HAP-1 (cell line): ENCODE results near the gene METTL25B.

Experiments used
- DNase-seq, 2 experiments: peaks; one replicate each; pipeline ENCODE4 v3.0.0-alpha.2; 2016 to 2020; ENCODE audit warnings: low spot score in 2 of 2
- H3K27me3 ChIP-seq: fragments of 250-450 bp; sonication (Bioruptor Pico); 2 replicates; pipeline ENCODE4 v1.5.1; 2020; ENCODE audit warnings: low read depth, mild to moderate bottlenecking, moderate library complexity
- H3K36me3 ChIP-seq: fragments of 250-450 bp; sonication (Bioruptor Pico); replicated peaks from 2 replicates; pipeline ENCODE4 v1.5.1; 2020; ENCODE audit warnings: mild to moderate bottlenecking
- H3K4me1 ChIP-seq: fragments of 250-450 bp; sonication (Bioruptor Pico); 2 replicates; pipeline ENCODE4 v1.5.1; 2020; ENCODE audit warnings: mild to moderate bottlenecking
- H3K4me3 ChIP-seq: fragments of 250-450 bp; sonication (Bioruptor Pico); 2 replicates; pipeline ENCODE4 v1.5.1; 2020; ENCODE audit warnings: mild to moderate bottlenecking, moderate library complexity
- H3K9me3 ChIP-seq: fragments of 250-450 bp; sonication (Bioruptor Pico); 2 replicates; pipeline ENCODE4 v1.5.1; 2020; ENCODE audit warnings: mild to moderate bottlenecking, moderate library complexity
- in situ Hi-C: fragments of 300-500 bp; cut with MboI; formaldehyde crosslinking; loops from 3 replicates; pipeline ENCODE4 v1.14.3; 2020; ENCODE audit warnings: low sequenced_read_pairs, inconsistent platforms, mixed read lengths

Gene METTL25B

DNA sequence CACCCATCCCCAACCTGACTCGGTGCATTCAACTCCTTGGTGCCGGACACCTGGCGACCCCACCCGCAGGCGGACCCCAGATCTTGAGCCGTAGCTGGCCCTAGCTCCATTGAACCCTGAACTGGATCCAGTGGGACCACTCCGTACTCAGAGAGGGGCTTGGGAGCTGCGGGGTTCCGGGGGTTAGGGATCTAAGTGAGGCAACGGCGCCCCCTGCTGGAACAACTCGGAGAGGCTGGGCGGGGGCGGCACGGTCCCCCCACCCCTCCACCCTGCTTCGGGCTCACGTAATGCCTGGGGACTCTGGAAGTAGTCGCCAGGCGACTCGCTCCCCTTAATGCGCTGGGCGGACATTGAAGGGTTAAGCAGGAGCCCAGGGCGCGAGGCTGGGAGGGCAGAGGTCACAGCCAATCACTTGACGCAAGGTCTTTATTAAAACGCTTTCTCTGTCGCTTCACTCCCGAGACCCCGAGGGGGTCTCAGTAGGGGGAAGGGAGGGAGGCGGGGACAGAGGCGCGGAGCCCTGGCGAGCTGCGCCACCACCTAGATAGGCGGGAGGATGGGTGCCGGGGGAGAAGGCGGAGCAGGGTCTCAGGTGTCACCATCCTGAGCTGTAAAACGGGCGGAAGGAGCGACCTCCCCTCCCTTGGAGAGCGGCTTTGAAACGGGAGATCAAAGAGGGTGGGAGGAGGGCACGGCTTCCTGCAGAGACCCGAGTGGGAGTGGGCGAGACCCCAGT, 22.2 kb upstream of the METTL25B start:
- in situ Hi-C loops, result no loop called here
- peak; percentile 74 to 93 for DNase-seq

DNA sequence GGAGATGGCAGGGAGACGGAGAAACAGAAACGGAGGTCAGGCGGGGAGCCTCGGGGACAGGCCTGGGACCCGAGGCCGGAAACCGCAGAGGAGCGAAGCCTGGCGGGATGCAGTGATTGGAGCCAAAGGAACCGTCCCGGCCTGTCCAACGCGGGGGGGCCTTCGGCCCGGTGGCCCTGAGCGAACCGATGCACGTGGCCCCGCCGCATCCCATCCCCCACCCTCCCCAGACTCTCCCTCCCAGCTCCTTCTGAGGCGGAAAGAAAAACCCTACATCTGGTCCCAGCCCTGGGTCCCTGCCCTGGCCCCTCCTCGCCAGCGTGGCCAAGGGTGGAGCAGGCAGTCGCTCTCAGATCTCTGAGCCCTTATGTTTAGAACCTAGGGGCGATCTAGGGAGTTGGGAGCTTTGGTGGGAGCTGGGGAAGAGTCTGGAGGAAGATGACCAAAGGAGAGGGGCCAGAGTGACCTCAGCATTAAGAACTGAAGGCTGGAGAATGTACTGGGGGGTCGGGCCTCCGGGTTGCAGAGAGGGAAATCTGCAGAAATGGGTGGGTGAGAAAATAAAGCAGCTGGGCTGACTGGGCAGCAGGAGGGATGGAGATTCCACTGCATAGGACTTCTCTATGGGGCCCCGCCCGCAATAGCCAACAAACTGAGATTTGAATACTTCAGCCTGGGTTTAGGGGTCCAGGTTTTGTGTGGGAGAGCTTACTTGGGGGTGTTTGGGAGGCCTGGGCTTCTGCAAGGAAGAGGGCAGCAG, 21.4 kb upstream of the METTL25B start:
- Histone ChIP-seq H3K4me1 (peaks cover 28% of the 10 kb centered on the region), H3K4me3 (peak overlapping the region; percentile 46), H3K9me3 (no peaks in the 10 kb centered on the region), H3K36me3 (no peaks in the 10 kb centered on the region), H3K27me3 (no peaks in the 10 kb centered on the region)
- peak; percentile 29 to 73 for DNase-seq
- in situ Hi-C loops, result no loop called here

More for the DNA sequence above, 22.2 kb upstream of the METTL25B start:
- Histone ChIP-seq H3K4me1 (peaks cover 28% of the 10 kb centered on the region), H3K4me3 (peak overlapping the region; percentile 46), H3K9me3 (no peaks in the 10 kb centered on the region), H3K36me3 (no peaks in the 10 kb centered on the region), H3K27me3 (no peaks in the 10 kb centered on the region)

DNA sequence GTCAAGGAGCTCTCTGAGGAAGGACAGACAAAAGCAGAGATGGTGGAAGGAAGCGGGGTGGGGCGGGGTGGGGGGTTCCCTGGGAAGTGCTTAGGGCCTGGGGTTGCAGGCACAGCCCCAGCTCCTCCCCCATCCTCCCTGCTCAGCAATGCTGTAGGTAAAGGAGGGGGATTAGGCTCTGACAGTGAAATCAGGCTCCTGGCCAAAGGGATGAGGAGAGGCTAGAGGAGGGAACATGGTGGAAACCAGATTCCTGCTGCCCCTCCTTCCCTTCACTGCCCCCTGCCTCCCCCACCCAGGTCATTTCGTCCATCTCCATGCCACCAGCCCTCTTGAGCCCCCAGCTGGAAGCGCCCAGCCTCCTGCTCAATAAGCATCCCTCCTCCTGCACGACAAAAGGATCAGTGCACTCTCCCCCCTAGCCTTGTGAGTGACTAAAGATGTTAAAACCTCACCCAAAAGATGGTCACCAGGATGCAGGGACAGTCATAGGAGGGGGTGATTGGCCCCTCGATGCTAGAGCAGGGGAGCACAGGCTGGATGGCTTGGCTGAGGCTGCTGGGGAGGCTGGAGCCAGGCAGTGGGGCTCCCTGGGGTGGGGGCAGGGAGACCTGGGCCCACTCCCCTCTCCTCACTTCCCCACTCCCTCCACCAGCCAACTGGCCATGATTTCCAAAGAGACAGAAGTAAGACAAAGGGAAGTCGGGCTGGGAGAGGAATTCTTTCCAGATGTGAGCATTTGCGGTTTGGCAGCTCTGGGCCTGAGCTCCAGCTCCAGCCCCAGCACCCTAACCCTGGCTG, 20.7 kb upstream of the METTL25B start:
- no peak overlapping the region for H3K4me3 ChIP-seq
- peaks cover 28% of the 10 kb centered on the region for H3K4me1 ChIP-seq
- H3K27me3 ChIP-seq, result no peaks in the 10 kb centered on the region
- DNase-seq, result no peak
- no peaks in the 10 kb centered on the region for H3K9me3 ChIP-seq
- in situ Hi-C loops, result no loop called here
- no peaks in the 10 kb centered on the region for H3K36me3 ChIP-seq

DNA sequence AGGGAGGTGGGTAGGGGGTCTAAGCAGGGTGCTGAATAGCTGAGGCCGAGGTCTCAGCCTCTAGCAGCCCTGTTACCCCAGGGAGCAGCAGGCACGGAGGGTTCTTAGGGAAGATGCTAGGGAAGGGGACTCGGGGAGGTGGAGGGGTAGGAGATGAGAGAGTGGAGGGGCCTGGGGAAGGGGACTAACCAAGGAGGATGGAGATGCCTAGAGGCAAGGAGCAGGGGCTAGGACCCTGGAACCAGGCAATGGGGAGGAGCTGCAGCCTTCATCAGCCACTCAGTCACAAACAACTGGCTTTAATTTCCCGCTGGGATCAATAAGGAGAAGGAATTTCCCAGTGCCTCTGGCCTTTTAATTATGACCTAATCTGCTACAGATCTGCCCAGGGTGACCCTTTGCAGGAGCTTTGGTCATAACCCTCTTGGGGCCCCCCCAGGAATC, 20.0 kb upstream of the METTL25B start:
- no peaks in the 10 kb centered on the region for H3K9me3 ChIP-seq
- peaks cover 28% of the 10 kb centered on the region for H3K4me1 ChIP-seq
- H3K27me3 ChIP-seq, result no peaks in the 10 kb centered on the region
- DNase-seq, result no peak
- in situ Hi-C loops, result no loop called here
- H3K36me3 ChIP-seq, result no peaks in the 10 kb centered on the region
- no peak overlapping the region for H3K4me3 ChIP-seq

DNA sequence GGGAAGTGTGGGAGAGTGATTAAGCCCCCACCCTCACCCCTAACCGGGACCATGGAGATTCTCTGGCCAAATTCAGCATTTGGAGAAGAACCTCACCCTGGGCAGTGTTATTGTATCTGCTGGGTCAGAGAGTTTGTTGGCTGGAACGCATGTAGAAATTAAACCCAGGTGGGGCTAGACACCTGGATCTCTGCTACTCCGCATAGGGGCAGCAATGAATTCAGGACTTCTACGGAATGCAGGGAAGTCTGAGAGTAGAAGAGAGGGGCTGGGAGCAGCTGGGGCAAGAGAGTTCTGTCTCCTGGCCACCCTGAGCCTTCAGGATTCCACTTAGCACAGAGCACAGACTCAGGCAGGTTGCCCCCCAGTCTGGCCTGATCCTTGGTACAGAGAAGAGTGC, 19.2 kb upstream of the METTL25B start:
- no peaks in the 10 kb centered on the region for H3K36me3 ChIP-seq
- H3K9me3 ChIP-seq, result no peaks in the 10 kb centered on the region
- DNase-seq, result no peak
- H3K27me3 ChIP-seq, result no peaks in the 10 kb centered on the region
- peaks cover 28% of the 10 kb centered on the region for H3K4me1 ChIP-seq
- in situ Hi-C loops, result no loop called here
- no peak overlapping the region for H3K4me3 ChIP-seq

DNA sequence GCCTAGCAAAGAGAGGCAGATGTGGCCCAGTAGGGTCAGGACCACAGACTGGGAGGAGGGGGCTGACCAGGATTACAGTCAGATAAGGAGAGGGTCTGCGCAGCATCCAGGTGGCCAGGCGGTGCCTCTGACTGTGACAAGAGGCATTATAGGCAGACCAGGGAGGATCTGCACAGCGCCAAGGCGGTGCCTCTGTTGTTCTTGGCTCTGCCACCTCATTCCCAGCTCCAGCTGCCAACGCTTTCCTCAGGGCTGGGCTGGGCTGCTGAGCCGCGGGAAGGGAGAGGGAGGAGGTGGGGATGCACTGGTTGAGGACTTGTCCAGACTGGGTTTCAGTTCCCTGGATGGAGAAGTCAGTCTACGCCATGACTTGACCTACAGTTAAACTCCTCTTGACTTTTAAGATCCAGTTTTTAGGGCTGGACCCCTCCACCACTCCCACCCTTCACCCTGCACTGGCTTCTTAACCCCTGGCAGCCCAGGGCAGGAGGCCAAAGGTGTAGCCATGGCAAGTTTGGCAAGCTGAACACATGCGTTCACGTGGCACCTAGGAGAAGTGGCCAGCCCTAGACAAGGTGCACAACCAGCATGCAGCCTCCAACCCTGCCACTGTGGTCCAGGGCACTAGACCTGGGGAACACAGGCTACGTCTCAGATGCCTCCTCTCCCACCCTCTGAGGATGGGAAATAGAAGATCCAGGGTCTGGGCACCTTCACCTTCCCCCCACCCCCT, 18.3 kb upstream of the METTL25B start:
- Histone ChIP-seq H3K27me3 (no peaks in the 10 kb centered on the region), H3K9me3 (no peaks in the 10 kb centered on the region), H3K36me3 (no peaks in the 10 kb centered on the region), H3K4me1 (peaks cover 27% of the 10 kb centered on the region), H3K4me3 (no peak overlapping the region)
- no peak for DNase-seq
- in situ Hi-C loops, result no loop called here

DNA sequence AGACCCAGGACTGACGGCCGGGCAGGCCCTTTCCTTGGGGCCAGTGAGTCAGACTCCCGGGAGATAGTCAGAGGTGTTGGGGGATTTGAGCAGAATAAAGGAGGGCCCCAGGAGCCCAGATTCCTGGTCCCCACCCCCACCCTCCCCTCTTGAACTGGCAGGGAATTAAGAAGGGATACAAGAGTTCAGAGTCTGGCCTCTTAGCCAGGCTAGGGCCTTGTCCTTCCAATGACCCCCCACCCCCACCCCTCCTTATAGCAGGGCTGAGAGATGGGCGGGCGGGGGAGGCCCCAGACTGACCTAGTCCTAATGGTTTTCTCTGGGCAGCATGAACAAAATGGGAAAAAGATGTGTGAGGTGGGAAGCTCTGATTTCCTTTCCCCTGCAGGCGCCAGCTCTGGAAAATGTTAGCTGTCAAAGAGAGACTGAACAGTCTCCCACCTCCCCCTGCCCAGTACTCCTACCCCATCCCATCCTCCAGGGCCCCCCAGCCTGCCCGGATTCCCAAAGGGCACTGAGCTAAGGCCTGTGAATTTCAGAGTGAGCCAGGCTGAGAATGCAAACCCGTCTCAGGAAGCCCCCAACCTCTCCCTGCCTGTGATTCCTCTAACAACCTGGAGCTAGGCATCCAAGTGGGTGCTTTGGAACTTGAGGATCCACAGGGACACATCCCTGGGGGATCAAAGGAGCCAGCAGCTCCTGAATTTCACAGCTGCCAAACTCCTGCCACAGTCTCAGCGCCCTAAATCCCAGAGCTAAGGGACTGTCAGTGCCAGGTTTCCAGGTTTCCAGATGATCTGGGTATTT, 17.1 kb upstream of the METTL25B start:
- Histone ChIP-seq H3K36me3 (no peaks in the 10 kb centered on the region), H3K4me3 (no peak overlapping the region), H3K9me3 (no peaks in the 10 kb centered on the region), H3K4me1 (peaks cover 19% of the 10 kb centered on the region), H3K27me3 (no peaks in the 10 kb centered on the region)
- in situ Hi-C loops, result no loop called here
- no peak for DNase-seq

DNA sequence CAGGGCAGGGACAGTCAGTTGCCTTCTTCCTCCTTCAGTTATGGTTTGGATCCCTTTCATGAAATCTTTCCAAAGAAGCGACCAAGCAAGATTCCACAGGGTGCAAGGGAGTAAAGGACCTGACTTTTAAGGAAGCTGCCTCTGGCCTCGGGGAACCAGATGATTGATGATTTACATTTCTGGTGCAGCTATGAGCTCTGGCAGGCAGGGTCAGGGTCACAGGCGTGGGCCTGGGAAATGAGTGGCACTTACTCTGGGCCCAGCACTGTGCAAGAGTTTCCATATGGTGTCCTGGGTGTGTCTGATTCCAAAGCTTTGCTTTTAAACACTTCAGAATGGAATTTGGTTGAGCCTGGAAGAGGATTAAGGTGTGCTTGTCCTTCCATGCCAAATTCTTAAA, 15.6 kb upstream of the METTL25B start:
- H3K4me1 ChIP-seq, result peaks cover 5% of the 10 kb centered on the region
- no peak overlapping the region for H3K4me3 ChIP-seq
- in situ Hi-C loops, result no loop called here

DNA sequence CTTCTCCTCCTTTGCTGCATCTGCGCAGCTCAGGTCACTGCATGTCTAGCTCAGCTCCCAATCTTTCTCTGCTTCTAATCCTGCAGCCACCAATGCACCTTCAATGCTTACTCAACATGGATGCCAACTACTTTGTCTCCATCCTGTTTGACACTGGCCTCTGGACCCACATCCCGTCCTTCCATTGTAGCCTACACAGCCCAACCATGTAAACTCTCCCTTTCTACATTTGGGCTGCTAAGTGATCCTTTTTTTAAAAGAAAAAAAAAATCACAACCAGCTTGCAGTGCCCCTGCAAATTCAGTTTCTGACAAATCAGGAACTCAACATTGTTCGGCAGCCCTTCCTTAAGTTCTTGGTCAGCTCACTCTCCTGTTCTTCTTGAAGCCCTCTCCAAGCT, 13.4 kb upstream of the METTL25B start:
- Histone ChIP-seq H3K9me3 (no peaks in the 10 kb centered on the region), H3K4me1 (no peaks in the 10 kb centered on the region), H3K36me3 (no peaks in the 10 kb centered on the region), H3K4me3 (no peak overlapping the region), H3K27me3 (no peaks in the 10 kb centered on the region)
- DNase-seq, result no peak
- in situ Hi-C loops, result no loop called here

More for the DNA sequence above, 15.6 kb upstream of the METTL25B start:
- Histone ChIP-seq H3K9me3 (no peaks in the 10 kb centered on the region), H3K36me3 (no peaks in the 10 kb centered on the region), H3K27me3 (no peaks in the 10 kb centered on the region)
- no peak for DNase-seq

DNA sequence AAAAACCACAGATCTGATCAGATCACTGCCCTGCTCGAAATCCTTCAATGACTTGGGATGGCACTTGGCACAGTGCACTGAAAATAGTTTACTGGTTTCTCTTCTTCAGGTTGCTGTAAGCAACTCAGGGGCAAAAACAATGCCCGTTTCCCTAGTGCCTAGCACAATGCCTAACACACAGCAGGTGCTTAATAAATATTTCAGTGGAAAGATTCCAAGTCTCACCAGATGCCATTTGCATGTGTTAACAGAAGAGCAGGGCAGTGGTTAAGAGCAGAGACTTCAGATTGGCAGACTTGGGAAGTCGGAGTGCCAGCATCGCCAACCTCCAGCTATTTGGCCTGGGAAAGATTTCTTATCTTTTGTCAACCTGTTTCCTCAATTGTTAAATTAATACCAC, 10.9 kb upstream of the METTL25B start:
- no peak overlapping the region for H3K4me3 ChIP-seq
- H3K4me1 ChIP-seq, result no peaks in the 10 kb centered on the region
- no peaks in the 10 kb centered on the region for H3K9me3 ChIP-seq
- DNase-seq, result no peak
- no peaks in the 10 kb centered on the region for H3K27me3 ChIP-seq
- H3K36me3 ChIP-seq, result peaks cover 11% of the 10 kb centered on the region
- in situ Hi-C loops, result no loop called here

DNA sequence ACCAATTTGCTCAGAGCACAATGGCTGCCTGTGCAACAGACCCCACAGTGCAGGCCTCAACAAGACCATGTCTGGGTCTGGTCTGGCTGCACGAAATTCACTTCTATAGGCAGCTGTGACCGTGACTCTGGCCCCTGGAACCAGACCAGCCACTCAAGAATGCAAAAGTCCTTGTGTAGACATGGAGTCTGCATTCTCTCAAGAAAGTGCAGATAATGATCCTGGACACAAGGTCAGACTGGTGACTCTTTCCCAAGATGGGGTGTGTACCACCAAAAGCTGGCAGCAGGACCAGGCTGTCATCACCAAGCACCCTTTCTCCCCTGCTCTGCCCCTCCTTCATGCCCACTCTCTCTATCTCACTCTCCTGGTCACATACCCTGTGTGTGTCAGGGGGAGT, 7.1 kb upstream of the METTL25B start:
- H3K9me3 ChIP-seq, result no peaks in the 10 kb centered on the region
- no peak overlapping the region for H3K4me3 ChIP-seq
- peaks cover 43% of the 10 kb centered on the region for H3K36me3 ChIP-seq
- no peaks in the 10 kb centered on the region for H3K27me3 ChIP-seq
- no peak for DNase-seq
- in situ Hi-C loops, result no loop called here
- H3K4me1 ChIP-seq, result peaks cover 7% of the 10 kb centered on the region

DNA sequence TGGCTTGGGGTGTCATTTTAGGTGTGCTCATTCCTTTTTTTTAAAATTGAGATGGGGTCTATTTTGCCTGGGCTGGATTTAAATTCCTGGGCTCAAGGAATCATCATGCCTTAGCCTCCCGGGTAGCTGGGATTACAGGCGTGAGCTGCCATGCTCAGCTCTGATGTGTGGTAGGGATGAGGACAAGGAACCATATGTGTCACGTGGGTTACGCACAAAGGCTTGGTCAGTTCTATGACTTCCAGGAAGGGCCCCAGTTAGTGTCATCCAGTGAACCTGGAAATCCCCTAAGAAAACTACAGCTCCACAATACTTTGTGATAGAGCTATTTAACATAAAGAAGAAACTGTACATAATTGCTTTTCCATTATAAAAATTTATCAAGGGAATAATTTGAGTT, 6.7 kb upstream of the METTL25B start:
- no peaks in the 10 kb centered on the region for H3K27me3 ChIP-seq
- in situ Hi-C loops, result no loop called here
- H3K4me1 ChIP-seq, result peaks cover 7% of the 10 kb centered on the region
- DNase-seq, result no peak
- no peak overlapping the region for H3K4me3 ChIP-seq
- no peaks in the 10 kb centered on the region for H3K9me3 ChIP-seq
- peaks cover 43% of the 10 kb centered on the region for H3K36me3 ChIP-seq
